Pons (tissue), 1 donor: ENCODE data around the gene IGFBP6.
"Not testable (repeated sequence)": the region's sequence is repeated elsewhere in the genome, so short reads cannot be mapped to it uniquely, and the experiment has no call there.

Source experiments
- DNase-seq: peaks from one replicate; pipeline ENCODE4 v3.0.0-alpha.2; 2016; ENCODE audit warnings: low spot score

Gene IGFBP6

GRCh38 chr12:53096759-53097158 is 708 bp upstream of the IGFBP6 start:
- DNase-seq, result no peak

- DNase-seq, result no peak
Observed at GRCh38 chr12:53097207-53097563, 282 bp upstream of the IGFBP6 start.

GRCh38 chr12:53098354-53098981 is 1.0 kb downstream of the IGFBP6 start:
- no peak for DNase-seq

GRCh38 chr12:53099071-53099882 is 1.8 kb downstream of the IGFBP6 start:
- DNase-seq, result peak; percentile 64

GRCh38 chr12:53100466-53101151 is 3.1 kb downstream of the IGFBP6 start:
- no peak for DNase-seq

GRCh38 chr12:53101266-53101665 is 3.8 kb downstream of the IGFBP6 start:
- no peak for DNase-seq

- no peak for DNase-seq
Observed at GRCh38 chr12:53101931-53102781, 4.7 kb downstream of the IGFBP6 start.

GRCh38 chr12:53102883-53103807 is 5.7 kb downstream of the IGFBP6 start, which contains the start of gene SOAT2:
TSS of gene SOAT2 (plus strand) at chr12:53103486. CDS start at chr12:53103578, 92 bp downstream.
- no peak for DNase-seq

- no peak for DNase-seq
Observed at GRCh38 chr12:53103860-53104305, 6.4 kb downstream of the IGFBP6 start.

GRCh38 chr12:53105256-53105655 is 7.8 kb downstream of the IGFBP6 start:
- no peak for DNase-seq

- no peak for DNase-seq
Observed at GRCh38 chr12:53105712-53106439, 8.4 kb downstream of the IGFBP6 start.

- DNase-seq, result no peak
Observed at GRCh38 chr12:53107122-53107521, 9.7 kb downstream of the IGFBP6 start.

- not testable (repeated sequence) for DNase-seq
Observed at GRCh38 chr12:53112431-53112830, 15.0 kb downstream of the IGFBP6 start.

GRCh38 chr12:53113136-53113705 is 15.8 kb downstream of the IGFBP6 start:
- DNase-seq, result no peak

GRCh38 chr12:53113951-53114350 is 16.5 kb downstream of the IGFBP6 start:
- no peak for DNase-seq

- DNase-seq, result no peak
Observed at GRCh38 chr12:53115112-53115890, 17.8 kb downstream of the IGFBP6 start.

- DNase-seq, result no peak
Observed at GRCh38 chr12:53115891-53116648, 18.6 kb downstream of the IGFBP6 start.

- no peak for DNase-seq
Observed at GRCh38 chr12:53118751-53119300, 21.4 kb downstream of the IGFBP6 start.
